ENCODE results near the gene TMEM80. TPM values are rescaled to one million over a fixed set of nuclear protein-coding genes. Genes with fewer than 3 reads are reported as not detected.

Gene TMEM80
- total and polyA plus RNA-seq, 2 experiments from 2014 or later = 12.8 to 25.4 TPM

- Mint-ChIP-seq H3K27me3 (ENCODE audit: insufficient read depth, low read depth, poor library complexity) (peaks cover 21% of the 10 kb centered on the region), H3K27ac (no peak overlapping the region), H3K4me1 (peaks cover 17% of the 10 kb centered on the region), H3K9me3 (peaks cover 22% of the 10 kb centered on the region; the same call in 2 of the 3 replicates), H3K4me3 (no peak overlapping the region), H3K36me3 (ENCODE audit: low read depth) (peaks cover 13% of the 10 kb centered on the region)
- TF ChIP-seq POLR2AphosphoS5 (IDR thresholded peaks at IDR 0.05; ENCODE audit: low read depth) (no peak), STAT1 (IDR thresholded peaks at IDR 0.05; ENCODE audit: unreplicated experiment) (no peak), JUNB (IDR thresholded peaks at IDR 0.05; ENCODE audit: unreplicated experiment) (no peak), CREB1 (CRISPR knock-in tag; IDR thresholded peaks at IDR 0.05; ENCODE audit: low read depth) (no peak), EZH2phosphoT487 (IDR thresholded peaks at IDR 0.05; ENCODE audit: unreplicated experiment) (no peak), REST (IDR thresholded peaks at IDR 0.05; ENCODE audit: unreplicated experiment) (no peak), ZNF114 (CRISPR knock-in tag; IDR thresholded peaks at IDR 0.05) (no peak)
- TF ChIP-seq, protein P1, sequence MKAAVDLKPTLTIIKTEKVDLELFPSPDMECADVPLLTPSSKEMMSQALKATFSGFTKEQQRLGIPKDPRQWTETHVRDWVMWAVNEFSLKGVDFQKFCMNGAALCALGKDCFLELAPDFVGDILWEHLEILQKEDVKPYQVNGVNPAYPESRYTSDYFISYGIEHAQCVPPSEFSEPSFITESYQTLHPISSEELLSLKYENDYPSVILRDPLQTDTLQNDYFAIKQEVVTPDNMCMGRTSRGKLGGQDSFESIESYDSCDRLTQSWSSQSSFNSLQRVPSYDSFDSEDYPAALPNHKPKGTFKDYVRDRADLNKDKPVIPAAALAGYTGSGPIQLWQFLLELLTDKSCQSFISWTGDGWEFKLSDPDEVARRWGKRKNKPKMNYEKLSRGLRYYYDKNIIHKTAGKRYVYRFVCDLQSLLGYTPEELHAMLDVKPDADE (IDR thresholded peaks at IDR 0.05) = no peak
- peaks cover 19% of the 10 kb centered on the region for H3K4me1 ChIP-seq (ENCODE audit: insufficient read depth)
- no peak overlapping the region for H3K4me3 ChIP-seq
- no peaks in the 10 kb centered on the region for H4K20me1 ChIP-seq (replicated peaks; ENCODE audit: insufficient read depth)
- no peak overlapping the region for H2AFZ ChIP-seq
- H3K9me2 ChIP-seq (ENCODE audit: insufficient read depth) = no peaks in the 10 kb centered on the region; the same call in 1 of the 2 replicates
- no peaks in the 10 kb centered on the region for H3K36me3 ChIP-seq (ENCODE audit: insufficient read depth)
- H3K27ac ChIP-seq (ENCODE audit: low read depth) = no peak overlapping the region
- peaks cover 8% of the 10 kb centered on the region for H3F3A ChIP-seq (replicated peaks; ENCODE audit: low read depth)
- H3K4me2 ChIP-seq = no peak overlapping the region
- ATAC-seq = no peak
- no peaks in the 10 kb centered on the region; the same call in 1 of the 2 replicates for H3K79me2 ChIP-seq (replicated peaks; ENCODE audit: insufficient read depth)
- no peaks in the 10 kb centered on the region for H3K27me3 ChIP-seq (ENCODE audit: insufficient read depth)
- DNase-seq (ENCODE audit: low spot score) = no peak
Measured at GRCh38 chr11:742156-742546, 46.5 kb downstream of the TMEM80 start.

DNA sequence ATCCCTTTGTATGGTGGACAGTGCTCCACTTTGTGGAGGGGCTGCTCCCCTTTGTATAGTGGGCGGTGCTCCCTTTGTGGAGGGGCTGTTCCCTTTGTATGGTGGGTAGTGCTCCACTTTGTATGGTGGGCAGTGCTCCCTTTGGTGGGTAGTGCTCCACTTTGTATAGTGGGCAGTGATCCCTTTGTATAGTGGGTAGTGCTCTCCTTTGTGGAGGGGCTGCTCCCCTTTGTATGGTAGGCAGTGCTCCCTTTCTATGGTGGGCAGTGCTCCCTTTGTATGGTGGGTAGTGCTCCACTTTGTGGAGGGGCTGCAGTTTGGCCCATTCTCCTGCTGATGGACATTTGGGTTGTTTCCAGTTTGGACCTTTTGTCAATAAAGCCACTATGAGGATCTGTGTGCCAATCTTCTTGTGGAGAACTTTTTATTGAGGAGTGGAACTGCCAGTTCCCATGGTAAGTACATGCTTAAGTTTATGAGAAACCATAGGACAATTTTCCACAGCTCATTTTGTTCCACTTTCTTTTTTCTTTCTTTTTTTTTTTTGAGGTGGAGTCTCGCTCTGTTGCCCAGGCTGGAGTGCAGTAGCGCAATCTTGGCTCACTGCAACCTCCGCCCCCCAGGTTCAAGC lies 47.1 kb downstream of the TMEM80 start:
- Histone ChIP-seq H3K27ac (ENCODE audit: low read depth) (peak overlapping the region; percentile 95), H3K4me3 (no peak overlapping the region), H3K4me1 (ENCODE audit: insufficient read depth) (peaks cover 19% of the 10 kb centered on the region), H3K36me3 (ENCODE audit: insufficient read depth) (no peaks in the 10 kb centered on the region), H3K27me3 (ENCODE audit: insufficient read depth) (no peaks in the 10 kb centered on the region), H3K4me2 (no peak overlapping the region), H3F3A (replicated peaks; ENCODE audit: low read depth) (peaks cover 8% of the 10 kb centered on the region), H4K20me1 (replicated peaks; ENCODE audit: insufficient read depth) (no peaks in the 10 kb centered on the region), H2AFZ (no peak overlapping the region), H3K79me2 (replicated peaks; ENCODE audit: insufficient read depth) (peaks cover 4% of the 10 kb centered on the region), H3K9me2 (ENCODE audit: insufficient read depth) (no peaks in the 10 kb centered on the region; the same call in 1 of the 2 replicates)
- no peak overlapping the region for H3K4me3 Mint-ChIP-seq
- peaks cover 19% of the 10 kb centered on the region; the same call in 2 of the 3 replicates for H3K9me3 Mint-ChIP-seq
- H3K4me1 Mint-ChIP-seq = peaks cover 17% of the 10 kb centered on the region
- H3K27ac Mint-ChIP-seq = no peak overlapping the region
- DNase-seq (ENCODE audit: low spot score) (no peak), ATAC-seq (no peak)
- peaks cover 17% of the 10 kb centered on the region for H3K27me3 Mint-ChIP-seq (ENCODE audit: insufficient read depth, low read depth, poor library complexity)
- peaks cover 9% of the 10 kb centered on the region for H3K36me3 Mint-ChIP-seq (ENCODE audit: low read depth)
- no peak for TF ChIP-seq CTCF (conservative IDR thresholded peaks at IDR 0.05; ENCODE audit: low read depth in 2 of 2)
- TF ChIP-seq, protein P1 (IDR thresholded peaks at IDR 0.05) = no peak
- TF ChIP-seq POLR2AphosphoS5 (IDR thresholded peaks at IDR 0.05; ENCODE audit: low read depth) = no peak
- TF ChIP-seq STAT1 (IDR thresholded peaks at IDR 0.05; ENCODE audit: unreplicated experiment) = no peak
- no peak for TF ChIP-seq ZNF114 (CRISPR knock-in tag; IDR thresholded peaks at IDR 0.05)
